ENCODE results near the gene TXNDC16.

GRCh38 chr14:52405314-52405713, 147.0 kb downstream of the TXNDC16 start:
- TF ChIP-seq CTCF (IDR thresholded peaks at IDR 0.05) (no peak), POLR2A (IDR thresholded peaks at IDR 0.05) (no peak)

Data from prostate gland (tissue), 2 donors.